IMR-90 (cell line): ENCODE measurements around the gene MASP2. TPM values are rescaled to one million over a fixed set of nuclear protein-coding genes. Genes with fewer than 3 reads are reported as not detected.

Experiments used
- ATAC-seq: fragments of 200-7000 bp; cut with Tn5 transposase; 2 replicates; pipeline ENCODE4 v1.9.1; 2020; ENCODE audit warnings: low read depth, mild to moderate bottlenecking, moderate library complexity
- BruUV-seq: library from RNA; stranded (reverse); fragments of 400-500 nt; replicated peaks from 2 replicates; lab custom pipeline; 2021; lab: Mats Ljungman, UMichigan
- CTCF ChIA-PET: fragments of 300-600 bp; formaldehyde crosslinking; extraction: SDS; loops from one replicate; lab custom pipeline; 2021; ENCODE audit warnings: antibody characterized with exemption; lab: Yijun Ruan, JAX
- POLR2A ChIA-PET: fragments of 300-600 bp; sonication (Branson Sonifier 250); formaldehyde crosslinking; loops from one replicate; lab custom pipeline; 2022; ENCODE audit warnings: antibody characterized with exemption; ENCODE audit not compliant: unreplicated experiment; lab: Charles Lee
- DNase-seq: peaks from one replicate; pipeline ENCODE4 v3.0.0; 2013
- H2AFZ ChIP-seq: replicated peaks from 2 replicates; pipeline ENCODE3; 2013; ENCODE audit warnings: low read length, mild to moderate bottlenecking; ENCODE audit not compliant: poor library complexity
- H2AK5ac ChIP-seq: 2 replicates; pipeline ENCODE4 v1.6.1; 2013; ENCODE audit warnings: low read depth, low read length, inconsistent platforms
- H2AK9ac ChIP-seq: replicated peaks from 2 replicates; pipeline ENCODE3; 2013; ENCODE audit warnings: mild to moderate bottlenecking, low read depth, low read length, moderate library complexity; ENCODE audit not compliant: poor library complexity
- H2BK120ac ChIP-seq: 2 replicates; pipeline ENCODE4 v1.6.1; 2013; ENCODE audit warnings: low read depth, low read length, inconsistent platforms
- H2BK15ac ChIP-seq: 3 replicates; pipeline ENCODE4 v1.6.1; 2013; ENCODE audit warnings: low read depth, low read length, inconsistent platforms
- H2BK20ac ChIP-seq: 2 replicates; pipeline ENCODE4 v1.6.1; 2013; ENCODE audit warnings: low read depth, mild to moderate bottlenecking, inconsistent platforms, low read length, moderate library complexity
- H2BK5ac ChIP-seq: 2 replicates; pipeline ENCODE4 v1.6.1; 2013; ENCODE audit warnings: mild to moderate bottlenecking, low read depth, low read length, inconsistent platforms; ENCODE audit not compliant: poor library complexity, severe bottlenecking
- H3K14ac ChIP-seq: replicated peaks from 2 replicates; pipeline ENCODE4 v1.6.1; 2013; ENCODE audit warnings: low read depth, low read length, inconsistent platforms
- H3K18ac ChIP-seq: 2 replicates; pipeline ENCODE4 v1.6.1; 2013; ENCODE audit warnings: low read depth, low read length, control low read depth
- H3K23ac ChIP-seq: 2 replicates; pipeline ENCODE4 v1.6.1; 2013; ENCODE audit warnings: low read depth, low read length, inconsistent platforms
- H3K27ac ChIP-seq: 2 replicates; pipeline ENCODE4 v1.5.1; 2013; ENCODE audit warnings: mild to moderate bottlenecking, control low read depth, low read length; ENCODE audit not compliant: insufficient read depth
- H3K27me3 ChIP-seq: 2 replicates; pipeline ENCODE4 v1.6.1; 2013; ENCODE audit warnings: low read length; ENCODE audit not compliant: control insufficient read depth, insufficient read depth
- H3K36me3 ChIP-seq: 2 replicates; pipeline ENCODE4 v1.6.1; 2013; ENCODE audit warnings: low read length, mixed read lengths; ENCODE audit not compliant: control insufficient read depth, insufficient read depth
- H3K4ac ChIP-seq: 2 replicates; pipeline ENCODE4 v1.6.1; 2013; ENCODE audit warnings: low read depth, low read length, inconsistent platforms
- H3K4me1 ChIP-seq: 2 replicates; pipeline ENCODE4 v1.6.1; 2013; ENCODE audit warnings: low read length, mixed read lengths; ENCODE audit not compliant: control insufficient read depth, insufficient read depth
- H3K4me2 ChIP-seq: 2 replicates; pipeline ENCODE4 v1.6.1; 2013; ENCODE audit warnings: low read depth, mild to moderate bottlenecking, control low read depth, low read length, moderate library complexity
- H3K4me3 ChIP-seq: 2 replicates; pipeline ENCODE4 v1.5.1; 2013; ENCODE audit warnings: low read depth, mild to moderate bottlenecking, control low read depth, low read length, moderate library complexity; ENCODE audit not compliant: insufficient read depth
- H3K56ac ChIP-seq: 2 replicates; pipeline ENCODE4 v1.6.1; 2013; ENCODE audit warnings: low read length, inconsistent platforms; ENCODE audit not compliant: insufficient read depth; ENCODE audit errors: extremely low read depth
- H3K79me1 ChIP-seq, 2 experiments: 2 replicates each; pipeline ENCODE4 v1.6.1; 2013; ENCODE audit warnings: low read length in 2 of 2, inconsistent platforms in 1 of 2, low read depth in 1 of 2
- H3K9ac ChIP-seq: 2 replicates; pipeline ENCODE4 v1.6.1; 2013; ENCODE audit warnings: low read depth, low read length, control low read depth
- H3K9me1 ChIP-seq: 2 replicates; pipeline ENCODE4 v1.6.1; 2013; ENCODE audit warnings: low read length, inconsistent platforms; ENCODE audit not compliant: insufficient read depth
- H3K9me3 ChIP-seq: 2 replicates; pipeline ENCODE4 v1.6.1; 2013; ENCODE audit warnings: low read length; ENCODE audit not compliant: control insufficient read depth, insufficient read depth
- H4K20me1 ChIP-seq: 2 replicates; pipeline ENCODE4 v1.6.1; 2013; ENCODE audit warnings: low read length, inconsistent platforms; ENCODE audit not compliant: insufficient read depth
- H4K5ac ChIP-seq: 2 replicates; pipeline ENCODE4 v1.6.1; 2013; ENCODE audit warnings: mild to moderate bottlenecking, low read depth, low read length, control low read depth
- H4K8ac ChIP-seq, 2 experiments: 2 replicates each; pipeline ENCODE4 v1.6.1; 2013; ENCODE audit warnings: low read depth in 2 of 2, low read length in 2 of 2, control low read depth in 1 of 2, inconsistent platforms in 1 of 2
- H4K91ac ChIP-seq: 2 replicates; pipeline ENCODE4 v1.6.1; 2013; ENCODE audit warnings: low read depth, low read length, inconsistent platforms; ENCODE audit not compliant: insufficient read depth
- BHLHE40 ChIP-seq: fragments of 150-350 bp; IDR thresholded peaks from 2 replicates; pipeline ENCODE4 v1.6.1; 2016; ENCODE audit warnings: mild to moderate bottlenecking, low read depth, low read length
- CEBPB ChIP-seq: IDR thresholded peaks from 2 replicates; pipeline ENCODE4 v1.6.1; 2012; ENCODE audit warnings: low read depth, low read length, improper control_type of control experiment
- CHD1 ChIP-seq: IDR thresholded peaks from 2 replicates; pipeline ENCODE4 v1.6.1; 2012; ENCODE audit warnings: low read depth, low read length, improper control_type of control experiment
- FOS ChIP-seq: fragments of 150-350 bp; IDR thresholded peaks from 2 replicates; pipeline ENCODE4 v1.6.1; 2016; ENCODE audit warnings: low read depth, low read length
- MAZ ChIP-seq: IDR thresholded peaks from 2 replicates; pipeline ENCODE4 v1.6.1; 2012; ENCODE audit warnings: low read depth, mild to moderate bottlenecking, low read length, improper control_type of control experiment, moderate library complexity, borderline replicate concordance
- MXI1 ChIP-seq: IDR thresholded peaks from 2 replicates; pipeline ENCODE4 v1.6.1; 2012; ENCODE audit warnings: low read depth, mild to moderate bottlenecking, low read length, moderate library complexity, borderline replicate concordance
- POLR2A ChIP-seq: IDR thresholded peaks from 2 replicates; pipeline ENCODE4 v1.6.1; 2012; ENCODE audit warnings: mild to moderate bottlenecking, low read depth, low read length
- RAD21 ChIP-seq: IDR thresholded peaks from 2 replicates; pipeline ENCODE4 v1.6.1; 2012; ENCODE audit warnings: low read length, improper control_type of control experiment
- RCOR1 ChIP-seq: IDR thresholded peaks from 2 replicates; pipeline ENCODE4 v1.6.1; 2012; ENCODE audit warnings: mild to moderate bottlenecking, low read length, improper control_type of control experiment; ENCODE audit not compliant: insufficient replicate concordance
- WGBS, 2 experiments: methylation state at CpG; one replicate each; pipeline versions ENCODE4 v1.1.5 to v1.1.7; 2013; ENCODE audit warnings: missing lambda C conversion rate in 2 of 2; ENCODE audit not compliant: insufficient read length in 1 of 2; ENCODE audit errors: extremely low coverage in 2 of 2; 5-methylcytosine and 5-hydroxymethylcytosine counted together
- dilution Hi-C: fragments of 300-500 bp; cut with HindIII; formaldehyde crosslinking; loops from one replicate; pipeline ENCODE4 v1.14.3; 2018; ENCODE audit warnings: low sequenced_read_pairs; ENCODE audit not compliant: unreplicated experiment
- in situ Hi-C: fragments of 300-500 bp; cut with MboI; formaldehyde crosslinking; loops from 3 replicates; pipeline ENCODE4 v1.14.3; 2019; ENCODE audit warnings: low sequenced_read_pairs, inconsistent platforms, mixed read lengths
- intact Hi-C: fragments of 100-400 bp; cut with micrococcal nuclease; formaldehyde crosslinking; loops from 2 replicates; pipeline ENCODE4 v1.10.0; 2022
- polyA plus RNA-seq, 3 experiments: library from polyadenylated mRNA; depleted of rRNA; stranded (reverse); fragments of >200 nt; gene quantifications; 2 replicates each; pipeline ENCODE4 v1.2.3, GENCODE V29; 2012; ENCODE audit warnings: low replicate concordance in 1 of 3
- total RNA-seq: library from RNA; depleted of rRNA; stranded (reverse); fragments of >200 nt; gene quantifications from 2 replicates; pipeline ENCODE4 v1.2.3, GENCODE V29; 2012
- TF ChIP-seq, protein P1 (sequence below): fragments of 150-350 bp; IDR thresholded peaks from 2 replicates; pipeline ENCODE4 v1.6.1; 2016; ENCODE audit warnings: low read depth, mild to moderate bottlenecking, low read length, moderate library complexity, borderline replicate concordance
- TF ChIP-seq, protein P2 (sequence below): conservative IDR thresholded peaks from 2 replicates; pipeline ENCODE4 v1.5.1; 2012; ENCODE audit warnings: mild to moderate bottlenecking, low read depth, low read length, improper control_type of control experiment
- TF ChIP-seq, protein P3 (sequence below): fragments of 150-350 bp; IDR thresholded peaks from 2 replicates; pipeline ENCODE4 v1.6.1; 2017; ENCODE audit warnings: mild to moderate bottlenecking, antibody characterized with exemption, low read length, low read depth

MASP2 gene
- total and polyA plus RNA-seq, 2 of the 4 experiments (the other 2 are of a cell fraction), result 0.03 TPM; not detected in 1

DNA sequence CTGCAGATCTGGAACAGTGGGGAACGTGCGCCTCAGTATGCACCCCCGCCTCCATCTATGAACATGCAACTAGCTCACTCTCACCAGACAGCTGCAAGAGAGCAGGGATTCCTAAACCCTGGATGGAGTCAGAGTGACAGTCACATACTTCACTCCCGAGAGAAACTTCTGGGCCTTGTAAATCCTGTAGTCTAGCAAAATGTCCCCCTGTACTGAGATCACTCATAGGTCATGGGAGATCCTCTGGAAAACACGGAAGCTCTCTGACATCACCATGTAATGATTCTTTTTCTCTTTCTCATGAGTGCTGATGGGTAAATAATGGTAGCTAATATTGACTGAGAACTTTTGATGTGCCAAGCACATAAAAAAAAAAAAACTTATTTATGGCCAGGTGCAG, 57.9 kb downstream of the MASP2 start:
- WGBS, 2 experiments, result no CpG with 5 or more reads among the region's 5 CpGs
- Histone ChIP-seq H2AK5ac (no peak overlapping the region), H2BK120ac (no peak overlapping the region), H2AK9ac (no peak overlapping the region), H3K79me1 (no peaks in the 10 kb centered on the region), H3K9me1 (no peaks in the 10 kb centered on the region), H3K9me3 (no peaks in the 10 kb centered on the region), H3K27ac (no peak overlapping the region), H3K14ac (no peak overlapping the region), H4K8ac (no peak overlapping the region), H3K56ac (no peak overlapping the region), H3K9ac (no peak overlapping the region), H3K23ac (no peak overlapping the region), H3K4ac (no peak overlapping the region), H3K4me3 (no peak overlapping the region), H4K20me1 (no peaks in the 10 kb centered on the region), H4K5ac (no peak overlapping the region), H2BK20ac (no peak overlapping the region), H3K4me2 (no peak overlapping the region), H2AFZ (no peak overlapping the region), H3K27me3 (peaks cover 17% of the 10 kb centered on the region), H3K36me3 (no peaks in the 10 kb centered on the region), H2BK5ac (no peak overlapping the region), H3K18ac (no peak overlapping the region), H3K4me1 (no peaks in the 10 kb centered on the region), H2BK15ac (no peak overlapping the region), H4K91ac (no peak overlapping the region)
- no peak for ATAC-seq
- POLR2A ChIA-PET, result no interaction called here
- intact Hi-C loops, result no loop called here
- CTCF ChIA-PET, result no interaction called here
- dilution Hi-C loops, result no loop called here
- TF ChIP-seq BHLHE40 (no peak), RAD21 (no peak), MAZ (no peak), FOS (no peak), CHD1 (no peak), CEBPB (no peak), MXI1 (no peak), POLR2A (no peak), RCOR1 (no peak)
- TF ChIP-seq, protein P1, sequence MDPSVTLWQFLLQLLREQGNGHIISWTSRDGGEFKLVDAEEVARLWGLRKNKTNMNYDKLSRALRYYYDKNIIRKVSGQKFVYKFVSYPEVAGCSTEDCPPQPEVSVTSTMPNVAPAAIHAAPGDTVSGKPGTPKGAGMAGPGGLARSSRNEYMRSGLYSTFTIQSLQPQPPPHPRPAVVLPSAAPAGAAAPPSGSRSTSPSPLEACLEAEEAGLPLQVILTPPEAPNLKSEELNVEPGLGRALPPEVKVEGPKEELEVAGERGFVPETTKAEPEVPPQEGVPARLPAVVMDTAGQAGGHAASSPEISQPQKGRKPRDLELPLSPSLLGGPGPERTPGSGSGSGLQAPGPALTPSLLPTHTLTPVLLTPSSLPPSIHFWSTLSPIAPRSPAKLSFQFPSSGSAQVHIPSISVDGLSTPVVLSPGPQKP, result no peak
- TF ChIP-seq, protein P2, sequence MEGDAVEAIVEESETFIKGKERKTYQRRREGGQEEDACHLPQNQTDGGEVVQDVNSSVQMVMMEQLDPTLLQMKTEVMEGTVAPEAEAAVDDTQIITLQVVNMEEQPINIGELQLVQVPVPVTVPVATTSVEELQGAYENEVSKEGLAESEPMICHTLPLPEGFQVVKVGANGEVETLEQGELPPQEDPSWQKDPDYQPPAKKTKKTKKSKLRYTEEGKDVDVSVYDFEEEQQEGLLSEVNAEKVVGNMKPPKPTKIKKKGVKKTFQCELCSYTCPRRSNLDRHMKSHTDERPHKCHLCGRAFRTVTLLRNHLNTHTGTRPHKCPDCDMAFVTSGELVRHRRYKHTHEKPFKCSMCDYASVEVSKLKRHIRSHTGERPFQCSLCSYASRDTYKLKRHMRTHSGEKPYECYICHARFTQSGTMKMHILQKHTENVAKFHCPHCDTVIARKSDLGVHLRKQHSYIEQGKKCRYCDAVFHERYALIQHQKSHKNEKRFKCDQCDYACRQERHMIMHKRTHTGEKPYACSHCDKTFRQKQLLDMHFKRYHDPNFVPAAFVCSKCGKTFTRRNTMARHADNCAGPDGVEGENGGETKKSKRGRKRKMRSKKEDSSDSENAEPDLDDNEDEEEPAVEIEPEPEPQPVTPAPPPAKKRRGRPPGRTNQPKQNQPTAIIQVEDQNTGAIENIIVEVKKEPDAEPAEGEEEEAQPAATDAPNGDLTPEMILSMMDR, result no peak
- TF ChIP-seq, protein P3, sequence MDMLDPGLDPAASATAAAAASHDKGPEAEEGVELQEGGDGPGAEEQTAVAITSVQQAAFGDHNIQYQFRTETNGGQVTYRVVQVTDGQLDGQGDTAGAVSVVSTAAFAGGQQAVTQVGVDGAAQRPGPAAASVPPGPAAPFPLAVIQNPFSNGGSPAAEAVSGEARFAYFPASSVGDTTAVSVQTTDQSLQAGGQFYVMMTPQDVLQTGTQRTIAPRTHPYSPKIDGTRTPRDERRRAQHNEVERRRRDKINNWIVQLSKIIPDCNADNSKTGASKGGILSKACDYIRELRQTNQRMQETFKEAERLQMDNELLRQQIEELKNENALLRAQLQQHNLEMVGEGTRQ, result no peak
- in situ Hi-C loops, result no loop called here
- BruUV-seq, result no TSS peak
- no peak for DNase-seq
